ENCODE data around the gene OVOL2.

- no peak for TF ChIP-seq CTCF (IDR thresholded peaks at IDR 0.05)
- no peak for TF ChIP-seq POLR2A (IDR thresholded peaks at IDR 0.05)
- no peak for TF ChIP-seq POLR2AphosphoS5 (IDR thresholded peaks at IDR 0.05)
These were observed 25.7 kb downstream of the OVOL2 start for GRCh38 chr20:18031888-18032509.

All from upper lobe of left lung (tissue), 4 donors.